ENCODE measurements around the gene LRRC3B. TPM values are rescaled to one million over a fixed set of nuclear protein-coding genes. Genes with fewer than 3 reads are reported as not detected.

LRRC3B gene
- polyA plus RNA-seq, 1 experiment, result not detected

GRCh38 chr3:26714485-26714884, 91.9 kb downstream of the LRRC3B start:
- POLR2A ChIA-PET, result no interaction called here
- H3K27ac ChIP-seq (ENCODE audit: low read depth, low read length), result no peak overlapping the region
- peaks cover 5% of the 10 kb centered on the region; the same call in 1 of the 2 replicates for H3K9me3 ChIP-seq (ENCODE audit: control insufficient read depth, insufficient read depth, low read length)
- no peaks in the 10 kb centered on the region for H3K27me3 ChIP-seq (ENCODE audit: control insufficient read depth, insufficient read depth, low read length)
- CTCF ChIA-PET, result no interaction called here
- no peak for TF ChIP-seq CTCF (IDR thresholded peaks at IDR 0.05; ENCODE audit: low read depth, low read length)
- DNase-seq (ENCODE audit: low read depth, low spot score), result no peak
- H3K4me3 ChIP-seq (ENCODE audit: low read depth, low read length), result no peak overlapping the region

GRCh38 chr3:26715431-26715830, 92.9 kb downstream of the LRRC3B start:
- CTCF ChIA-PET, result no interaction called here

GRCh38 chr3:26718315-26718714, 95.7 kb downstream of the LRRC3B start:
- ChIA-PET CTCF (no interaction called here), POLR2A (no interaction called here)
- H3K27me3 ChIP-seq (ENCODE audit: control insufficient read depth, insufficient read depth, low read length), result no peaks in the 10 kb centered on the region
- H3K27ac ChIP-seq (ENCODE audit: low read depth, low read length), result no peak overlapping the region
- H3K9me3 ChIP-seq (ENCODE audit: control insufficient read depth, insufficient read depth, low read length), result peaks cover 5% of the 10 kb centered on the region; the same call in 1 of the 2 replicates
- no peak for TF ChIP-seq CTCF (IDR thresholded peaks at IDR 0.05; ENCODE audit: low read depth, low read length)
- no peak for DNase-seq (ENCODE audit: low read depth, low spot score)
- H3K4me3 ChIP-seq (ENCODE audit: low read depth, low read length), result no peak overlapping the region

More at GRCh38 chr3:26715431-26715830, 92.9 kb downstream of the LRRC3B start:
- H3K9me3 ChIP-seq (ENCODE audit: control insufficient read depth, insufficient read depth, low read length), result peaks cover 5% of the 10 kb centered on the region; the same call in 1 of the 2 replicates
- POLR2A ChIA-PET, result no interaction called here
- no peak overlapping the region for H3K4me3 ChIP-seq (ENCODE audit: low read depth, low read length)
- no peak for DNase-seq (ENCODE audit: low read depth, low spot score)
- no peak overlapping the region for H3K27ac ChIP-seq (ENCODE audit: low read depth, low read length)
- no peaks in the 10 kb centered on the region for H3K27me3 ChIP-seq (ENCODE audit: control insufficient read depth, insufficient read depth, low read length)
- TF ChIP-seq CTCF (IDR thresholded peaks at IDR 0.05; ENCODE audit: low read depth, low read length), result no peak

- no peak for TF ChIP-seq CTCF (IDR thresholded peaks at IDR 0.05; ENCODE audit: low read depth, low read length)
- Histone ChIP-seq H3K9me3 (ENCODE audit: control insufficient read depth, insufficient read depth, low read length) (peaks cover 5% of the 10 kb centered on the region; the same call in 1 of the 2 replicates), H3K4me3 (ENCODE audit: low read depth, low read length) (no peak overlapping the region), H3K27me3 (ENCODE audit: control insufficient read depth, insufficient read depth, low read length) (no peaks in the 10 kb centered on the region), H3K27ac (ENCODE audit: low read depth, low read length) (no peak overlapping the region)
- no peak for DNase-seq (ENCODE audit: low read depth, low spot score)
- ChIA-PET CTCF (interaction anchor here (0.7 kb wide), 1 partner anchor 1548 kb away, joined by 7 read pairs; no protein-coding TSS in a partner anchor), POLR2A (no interaction called here)
Measured at GRCh38 chr3:26719134-26719533, 96.6 kb downstream of the LRRC3B start.

GRCh38 chr3:26721047-26721446, 98.5 kb downstream of the LRRC3B start:
- H3K27ac ChIP-seq (ENCODE audit: low read depth, low read length), result no peak overlapping the region
- POLR2A ChIA-PET, result no interaction called here
- CTCF ChIA-PET, result no interaction called here

More at GRCh38 chr3:26721047-26721446, 98.5 kb downstream of the LRRC3B start:
- no peak for TF ChIP-seq CTCF (IDR thresholded peaks at IDR 0.05; ENCODE audit: low read depth, low read length)
- Histone ChIP-seq H3K4me3 (ENCODE audit: low read depth, low read length) (no peak overlapping the region), H3K27me3 (ENCODE audit: control insufficient read depth, insufficient read depth, low read length) (no peaks in the 10 kb centered on the region), H3K9me3 (ENCODE audit: control insufficient read depth, insufficient read depth, low read length) (peaks cover 5% of the 10 kb centered on the region; the same call in 1 of the 2 replicates)
- DNase-seq (ENCODE audit: low read depth, low spot score), result no peak

Data from AG04450 (cell line).